Neural progenitor cell (in vitro differentiated cells): ENCODE measurements around the gene CCDC171. TPM values are rescaled to one million over a fixed set of nuclear protein-coding genes. Genes with fewer than 3 reads are reported as not detected.

Experiments
- DNase-seq: peaks from one replicate; pipeline ENCODE4 v3.0.0-alpha.2; 2016; ENCODE audit warnings: low spot score
- H2AFZ ChIP-seq: fragments of 200-600 bp; sonication (generic); replicated peaks from 2 replicates; pipeline ENCODE4 v1.6.1; 2016; ENCODE audit warnings: antibody characterized with exemption
- H3F3A ChIP-seq: fragments of 200-600 bp; sonication (generic); 2 replicates; pipeline ENCODE4 v1.6.1; 2016; ENCODE audit warnings: antibody characterized with exemption, low read depth
- H3K27ac ChIP-seq: fragments of 200-600 bp; sonication (generic); 2 replicates; pipeline ENCODE4 v1.5.1; 2016; ENCODE audit warnings: mild to moderate bottlenecking
- H3K27me3 ChIP-seq: fragments of 200-600 bp; sonication (generic); 2 replicates; pipeline ENCODE4 v1.6.1; 2016; ENCODE audit warnings: mild to moderate bottlenecking, moderate library complexity
- H3K36me3 ChIP-seq: fragments of 200-600 bp; sonication (generic); 2 replicates; pipeline ENCODE4 v1.5.1; 2016
- H3K4me1 ChIP-seq: fragments of 200-600 bp; sonication (generic); 2 replicates; pipeline ENCODE4 v1.6.1; 2016; ENCODE audit warnings: mixed run types
- H3K4me2 ChIP-seq: fragments of 200-600 bp; sonication (generic); 2 replicates; pipeline ENCODE4 v1.6.1; 2016
- H3K4me3 ChIP-seq: fragments of 200-600 bp; sonication (generic); 2 replicates; pipeline ENCODE4 v1.5.1; 2016
- H3K79me2 ChIP-seq: fragments of 200-600 bp; sonication (generic); 2 replicates; pipeline ENCODE4 v1.6.1; 2016; ENCODE audit warnings: low read depth
- H3K9ac ChIP-seq: fragments of 200-600 bp; sonication (generic); 2 replicates; pipeline ENCODE4 v1.6.1; 2016
- H3K9me3 ChIP-seq: fragments of 200-600 bp; sonication (generic); 2 replicates; pipeline ENCODE4 v1.5.1; 2016; ENCODE audit warnings: low read depth
- H4K20me1 ChIP-seq: fragments of 200-600 bp; sonication (generic); 2 replicates; pipeline ENCODE4 v1.6.1; 2016; ENCODE audit warnings: low read depth
- H3K27ac Mint-ChIP-seq: 3 replicates; pipeline ENCODE4 v1.8.0; 2021; ENCODE audit warnings: mixed read lengths
- H3K27me3 Mint-ChIP-seq: 2 replicates; pipeline ENCODE4 v1.8.0; 2022; ENCODE audit warnings: low read depth, mild to moderate bottlenecking, inconsistent platforms, moderate library complexity, mixed read lengths; ENCODE audit not compliant: insufficient read depth
- H3K36me3 Mint-ChIP-seq: 3 replicates; pipeline ENCODE4 v1.8.0; 2021; ENCODE audit warnings: mixed read lengths
- H3K4me1 Mint-ChIP-seq: 3 replicates; pipeline ENCODE4 v1.8.0; 2021; ENCODE audit warnings: mixed read lengths
- H3K4me3 Mint-ChIP-seq: 3 replicates; pipeline ENCODE4 v1.8.0; 2021; ENCODE audit warnings: mild to moderate bottlenecking, moderate library complexity, mixed read lengths
- H3K9me3 Mint-ChIP-seq: 3 replicates; pipeline ENCODE4 v1.8.0; 2020; ENCODE audit warnings: mixed read lengths
- EZH2 ChIP-seq: fragments of 200-600 bp; sonication (generic); IDR thresholded peaks from 2 replicates; pipeline ENCODE4 v1.6.1; 2017; ENCODE audit warnings: antibody characterized with exemption, mild to moderate bottlenecking, moderate library complexity
- EZH2phosphoT487 ChIP-seq: fragments of 200-600 bp; sonication (generic); IDR thresholded peaks from 2 replicates; pipeline ENCODE4 v1.6.1; 2017; ENCODE audit warnings: antibody characterized with exemption
- total RNA-seq: library from RNA; depleted of rRNA; stranded (reverse); fragments of >200 nt; gene quantifications from 2 replicates; pipeline ENCODE4 v1.2.3, GENCODE V29; 2015; ENCODE audit warnings: low replicate concordance
- TF ChIP-seq, protein P1 (sequence below): fragments of 200-600 bp; sonication (generic); IDR thresholded peaks from 2 replicates; pipeline ENCODE4 v1.5.1; 2017; ENCODE audit warnings: antibody characterized with exemption, mild to moderate bottlenecking

The CCDC171 gene
- total RNA-seq, 1 donor from 2014 or later = 9.3 TPM

DNA sequence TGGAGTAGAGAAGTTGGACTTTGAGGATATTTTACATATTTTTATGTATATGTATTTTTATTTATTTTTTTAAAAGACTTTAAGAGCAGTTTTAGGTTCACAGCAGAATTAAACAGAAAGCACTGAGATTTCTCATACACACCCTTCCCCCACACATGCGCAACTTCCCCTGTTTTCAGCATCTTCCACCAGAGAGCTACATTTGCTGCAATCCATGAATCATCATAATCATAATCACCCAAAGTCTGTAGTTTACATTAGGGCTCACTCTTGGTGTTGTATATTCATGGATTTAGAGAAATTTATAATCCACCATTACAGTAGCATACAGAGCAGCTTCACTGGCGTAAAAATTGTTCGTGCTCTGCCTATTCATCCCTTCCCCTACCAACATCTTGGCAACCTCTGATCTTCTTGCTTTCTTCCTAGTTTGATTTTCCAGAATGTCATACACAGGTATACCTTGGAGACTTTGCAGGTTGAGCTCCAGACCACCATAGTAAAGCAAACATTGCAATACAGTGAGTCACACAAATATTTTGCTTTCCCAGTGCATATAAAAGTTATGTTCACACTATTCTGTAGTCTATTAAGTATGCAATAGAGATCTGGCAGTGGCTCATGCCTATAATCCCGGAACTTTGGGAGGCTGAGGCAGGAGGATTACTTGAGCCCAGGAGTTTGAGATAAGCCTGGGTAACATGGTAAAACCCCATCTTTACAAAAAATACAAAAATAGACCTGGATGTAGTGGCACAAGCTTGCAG lies 9.6 kb upstream of the CCDC171 start:
- H3K79me2 ChIP-seq = no peaks in the 10 kb centered on the region
- no peak overlapping the region for H3K4me2 ChIP-seq
- no peaks in the 10 kb centered on the region for H3K36me3 ChIP-seq
- no peaks in the 10 kb centered on the region for H3K36me3 Mint-ChIP-seq
- peaks cover 5% of the 10 kb centered on the region for H3K9me3 Mint-ChIP-seq
- H3K27ac Mint-ChIP-seq = no peak overlapping the region
- DNase-seq = no peak
- TF ChIP-seq EZH2phosphoT487 = no peak
- no peak for TF ChIP-seq EZH2
- TF ChIP-seq, protein P1, sequence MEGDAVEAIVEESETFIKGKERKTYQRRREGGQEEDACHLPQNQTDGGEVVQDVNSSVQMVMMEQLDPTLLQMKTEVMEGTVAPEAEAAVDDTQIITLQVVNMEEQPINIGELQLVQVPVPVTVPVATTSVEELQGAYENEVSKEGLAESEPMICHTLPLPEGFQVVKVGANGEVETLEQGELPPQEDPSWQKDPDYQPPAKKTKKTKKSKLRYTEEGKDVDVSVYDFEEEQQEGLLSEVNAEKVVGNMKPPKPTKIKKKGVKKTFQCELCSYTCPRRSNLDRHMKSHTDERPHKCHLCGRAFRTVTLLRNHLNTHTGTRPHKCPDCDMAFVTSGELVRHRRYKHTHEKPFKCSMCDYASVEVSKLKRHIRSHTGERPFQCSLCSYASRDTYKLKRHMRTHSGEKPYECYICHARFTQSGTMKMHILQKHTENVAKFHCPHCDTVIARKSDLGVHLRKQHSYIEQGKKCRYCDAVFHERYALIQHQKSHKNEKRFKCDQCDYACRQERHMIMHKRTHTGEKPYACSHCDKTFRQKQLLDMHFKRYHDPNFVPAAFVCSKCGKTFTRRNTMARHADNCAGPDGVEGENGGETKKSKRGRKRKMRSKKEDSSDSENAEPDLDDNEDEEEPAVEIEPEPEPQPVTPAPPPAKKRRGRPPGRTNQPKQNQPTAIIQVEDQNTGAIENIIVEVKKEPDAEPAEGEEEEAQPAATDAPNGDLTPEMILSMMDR = no peak
- no peak overlapping the region for H3K27ac ChIP-seq
- H3K4me1 Mint-ChIP-seq = no peaks in the 10 kb centered on the region
- no peak overlapping the region for H2AFZ ChIP-seq
- H3F3A ChIP-seq = no peaks in the 10 kb centered on the region
- H4K20me1 ChIP-seq = no peaks in the 10 kb centered on the region
- no peak overlapping the region for H3K9ac ChIP-seq
- H3K27me3 Mint-ChIP-seq = peaks cover 4% of the 10 kb centered on the region
- no peaks in the 10 kb centered on the region for H3K9me3 ChIP-seq
- no peaks in the 10 kb centered on the region for H3K4me1 ChIP-seq
- no peak overlapping the region for H3K4me3 Mint-ChIP-seq
- no peaks in the 10 kb centered on the region for H3K27me3 ChIP-seq
- no peak overlapping the region for H3K4me3 ChIP-seq

DNA sequence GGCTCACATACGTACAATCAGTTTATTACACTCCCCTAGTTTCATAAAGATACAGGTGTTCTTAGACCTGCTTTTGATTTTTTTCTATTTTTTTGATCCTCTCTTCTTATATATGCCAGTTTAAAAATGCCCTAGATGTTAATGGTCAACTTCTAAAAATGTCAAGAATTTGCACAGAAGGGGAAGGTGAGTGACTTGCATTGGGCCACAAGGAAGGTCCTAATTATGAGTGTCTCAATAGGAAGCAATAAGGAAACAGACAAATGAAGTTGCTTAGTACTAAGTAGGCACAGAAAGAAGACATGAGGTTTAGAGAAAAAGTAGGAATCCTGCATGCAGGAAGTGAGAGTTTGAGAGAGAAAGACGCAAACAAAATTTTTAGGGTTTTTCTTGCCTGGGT lies 3.2 kb upstream of the CCDC171 start:
- H3K4me1 ChIP-seq = peaks cover 9% of the 10 kb centered on the region
- no peaks in the 10 kb centered on the region for H4K20me1 ChIP-seq
- H3K27ac ChIP-seq = no peak overlapping the region
- H3K36me3 ChIP-seq = no peaks in the 10 kb centered on the region
- H3F3A ChIP-seq = peaks cover 32% of the 10 kb centered on the region
- H3K36me3 Mint-ChIP-seq = no peaks in the 10 kb centered on the region
- peaks cover 5% of the 10 kb centered on the region for H3K27me3 Mint-ChIP-seq
- DNase-seq = no peak
- no peak overlapping the region for H3K4me2 ChIP-seq
- TF ChIP-seq, protein P1 = no peak
- no peak for TF ChIP-seq EZH2phosphoT487
- TF ChIP-seq EZH2 = no peak
- no peaks in the 10 kb centered on the region for H3K9me3 ChIP-seq
- H3K4me3 ChIP-seq = no peak overlapping the region
- no peaks in the 10 kb centered on the region for H3K79me2 ChIP-seq
- no peak overlapping the region for H3K9ac ChIP-seq
- H3K27ac Mint-ChIP-seq = no peak overlapping the region
- H3K9me3 Mint-ChIP-seq = no peaks in the 10 kb centered on the region
- peaks cover 4% of the 10 kb centered on the region for H3K4me1 Mint-ChIP-seq
- H3K27me3 ChIP-seq = peaks cover 6% of the 10 kb centered on the region
- H3K4me3 Mint-ChIP-seq = peak overlapping the region; percentile 6
- H2AFZ ChIP-seq = no peak overlapping the region

- peak overlapping the region; percentile 84 for H3K4me2 ChIP-seq
- no peaks in the 10 kb centered on the region for H4K20me1 ChIP-seq
- H3K36me3 ChIP-seq = no peaks in the 10 kb centered on the region
- Mint-ChIP-seq H3K36me3 (peaks cover 3% of the 10 kb centered on the region), H3K4me1 (peaks cover 4% of the 10 kb centered on the region), H3K27ac (peak overlapping the region; percentile 64), H3K4me3 (peak overlapping the region; percentile 88), H3K9me3 (peaks cover 6% of the 10 kb centered on the region), H3K27me3 (peaks cover 5% of the 10 kb centered on the region)
- H3K27me3 ChIP-seq = peaks cover 7% of the 10 kb centered on the region
- peak overlapping the region; percentile 59 for H3K4me3 ChIP-seq
- H3F3A ChIP-seq = peaks cover 33% of the 10 kb centered on the region
- TF ChIP-seq EZH2phosphoT487 (no peak), EZH2 (no peak)
- TF ChIP-seq, protein P1 = no peak
- H3K4me1 ChIP-seq = peaks cover 9% of the 10 kb centered on the region
- H3K9me3 ChIP-seq = no peaks in the 10 kb centered on the region
- peak overlapping the region; percentile 85 for H2AFZ ChIP-seq
- no peaks in the 10 kb centered on the region for H3K79me2 ChIP-seq
- H3K27ac ChIP-seq = peak overlapping the region; percentile 85
- no peak for DNase-seq
- no peak overlapping the region for H3K9ac ChIP-seq
Observed at GRCh38 chr9:15553528-15553898, 670 bp downstream of the CCDC171 start.
